ENCODE results near the gene NEURL3.

DNA sequence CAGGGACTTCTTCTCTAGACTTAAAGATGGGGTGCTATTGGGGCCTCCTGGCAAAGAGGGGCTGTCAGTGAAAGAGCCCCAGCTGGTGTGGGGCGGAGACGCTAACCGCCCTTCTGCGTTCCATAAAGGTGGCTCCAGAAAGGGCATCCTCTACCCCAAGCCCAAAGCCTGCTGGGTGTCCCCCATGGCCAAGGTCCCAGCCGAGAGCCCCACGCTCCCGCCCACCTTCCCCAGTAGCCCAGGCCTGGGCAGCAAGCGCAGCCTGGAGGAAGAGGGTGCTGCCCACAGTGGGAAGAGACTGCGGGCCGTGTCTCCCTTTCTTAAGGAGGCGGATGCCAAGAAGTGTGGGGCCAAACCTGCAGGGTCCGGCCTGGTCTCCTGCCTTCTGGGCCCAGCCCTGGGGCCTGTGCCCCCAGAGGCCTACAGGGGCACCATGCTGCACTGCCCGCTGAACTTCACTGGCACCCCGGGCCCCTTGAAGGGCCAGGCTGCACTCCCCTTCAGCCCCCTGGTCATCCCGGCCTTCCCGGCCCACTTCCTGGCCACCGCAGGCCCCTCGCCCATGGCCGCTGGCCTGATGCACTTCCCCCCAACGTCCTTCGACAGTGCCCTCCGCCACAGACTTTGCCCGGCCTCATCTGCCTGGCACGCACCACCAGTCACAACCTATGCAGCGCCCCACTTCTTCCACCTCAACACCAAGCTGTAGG is 46.6 kb upstream of the NEURL3 start:
- TF ChIP-seq GATA3 (IDR thresholded peaks at IDR 0.05; ENCODE audit: low read depth, low read length) (no peak), GATA2 (IDR thresholded peaks at IDR 0.05; ENCODE audit: low read depth, low read length) (no peak)

All from SH-SY5Y (cell line).